LNCaP clone FGC (cell line): Measurements from ENCODE around the gene FOLR2.

Experiments
- DNase-seq: peaks from one replicate; pipeline ENCODE4 v3.0.0-alpha.2; 2011; ENCODE audit warnings: low read depth
- H3K4me3 ChIP-seq: 2 replicates; pipeline ENCODE4 v1.5.1; 2011; ENCODE audit warnings: mild to moderate bottlenecking, low read depth, low read length, control low read depth
- TF ChIP-seq, protein P1 (sequence below): IDR thresholded peaks from 2 replicates; pipeline ENCODE4 v1.5.1; 2012; ENCODE audit warnings: mild to moderate bottlenecking; ENCODE audit not compliant: control insufficient read depth, insufficient read depth; ENCODE audit errors: extremely low read depth

FOLR2 gene

GRCh38 chr11:72223615-72224563, 7.3 kb downstream of the FOLR2 start:
- no peak for DNase-seq
- TF ChIP-seq, protein P1, sequence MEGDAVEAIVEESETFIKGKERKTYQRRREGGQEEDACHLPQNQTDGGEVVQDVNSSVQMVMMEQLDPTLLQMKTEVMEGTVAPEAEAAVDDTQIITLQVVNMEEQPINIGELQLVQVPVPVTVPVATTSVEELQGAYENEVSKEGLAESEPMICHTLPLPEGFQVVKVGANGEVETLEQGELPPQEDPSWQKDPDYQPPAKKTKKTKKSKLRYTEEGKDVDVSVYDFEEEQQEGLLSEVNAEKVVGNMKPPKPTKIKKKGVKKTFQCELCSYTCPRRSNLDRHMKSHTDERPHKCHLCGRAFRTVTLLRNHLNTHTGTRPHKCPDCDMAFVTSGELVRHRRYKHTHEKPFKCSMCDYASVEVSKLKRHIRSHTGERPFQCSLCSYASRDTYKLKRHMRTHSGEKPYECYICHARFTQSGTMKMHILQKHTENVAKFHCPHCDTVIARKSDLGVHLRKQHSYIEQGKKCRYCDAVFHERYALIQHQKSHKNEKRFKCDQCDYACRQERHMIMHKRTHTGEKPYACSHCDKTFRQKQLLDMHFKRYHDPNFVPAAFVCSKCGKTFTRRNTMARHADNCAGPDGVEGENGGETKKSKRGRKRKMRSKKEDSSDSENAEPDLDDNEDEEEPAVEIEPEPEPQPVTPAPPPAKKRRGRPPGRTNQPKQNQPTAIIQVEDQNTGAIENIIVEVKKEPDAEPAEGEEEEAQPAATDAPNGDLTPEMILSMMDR: no peak
- peak overlapping the region; percentile 99 for H3K4me3 ChIP-seq

DNA sequence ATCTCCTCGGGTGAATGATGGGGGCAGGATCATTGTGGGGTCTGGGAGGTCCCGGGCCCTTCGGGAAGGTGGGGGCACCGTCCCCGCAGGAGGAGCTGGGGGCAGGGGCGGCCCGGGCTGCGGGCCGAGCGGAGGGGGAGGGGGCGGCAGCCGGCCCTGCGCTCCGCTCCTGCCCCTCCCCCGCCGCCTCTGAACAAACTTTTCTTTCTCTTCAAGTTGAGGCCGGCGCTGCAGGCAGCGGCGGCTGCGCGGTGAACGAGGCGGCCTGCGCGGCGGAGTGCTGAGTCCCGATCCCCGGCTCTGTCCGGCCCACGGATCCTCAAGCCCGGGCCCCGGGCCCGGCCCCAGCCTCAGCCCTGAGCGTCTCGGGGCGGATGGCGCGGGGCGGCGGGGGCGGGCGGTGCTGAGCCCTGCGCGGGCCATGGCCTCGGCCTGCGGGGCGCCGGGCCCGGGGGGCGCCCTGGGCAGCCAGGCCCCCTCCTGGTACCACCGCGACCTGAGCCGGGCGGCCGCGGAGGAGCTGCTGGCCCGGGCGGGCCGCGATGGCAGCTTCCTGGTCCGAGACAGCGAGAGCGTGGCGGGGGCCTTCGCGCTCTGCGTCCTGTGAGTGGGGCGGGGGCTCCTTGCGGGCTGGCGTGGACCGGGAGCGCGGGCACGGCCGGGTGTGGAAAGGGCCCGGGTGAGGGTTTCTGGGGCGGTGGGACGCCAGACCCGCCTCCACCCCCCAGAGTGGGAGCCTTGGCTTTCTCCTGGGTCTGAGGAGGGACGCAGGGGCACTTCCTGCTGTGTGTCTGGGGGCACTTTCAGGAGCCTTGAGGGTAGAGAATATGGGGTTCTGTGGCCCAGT, 8.2 kb downstream of the FOLR2 start, which contains the start of gene INPPL1:
Gene INPPL1 (plus strand): TSS at position 204 of the 847 bp plus-strand sequence. CDS start 218 bp downstream, at position 422.
- TF ChIP-seq, protein P1: no peak
- H3K4me3 ChIP-seq: peak within 1 kb of the TSS; percentile 99
- DNase-seq: no peak

- TF ChIP-seq, protein P1: no peak
- peak overlapping the region; percentile 99 for H3K4me3 ChIP-seq
- no peak for DNase-seq
These were observed 8.9 kb downstream of the FOLR2 start for GRCh38 chr11:72225411-72225951.

- no peak for DNase-seq
- H3K4me3 ChIP-seq: no peak overlapping the region
- TF ChIP-seq, protein P1: no peak
These were observed 10.1 kb downstream of the FOLR2 start for GRCh38 chr11:72226701-72227100.

GRCh38 chr11:72227316-72228228, 11.0 kb downstream of the FOLR2 start:
- DNase-seq: no peak
- H3K4me3 ChIP-seq: no peak overlapping the region

More at GRCh38 chr11:72227316-72228228, 11.0 kb downstream of the FOLR2 start:
- TF ChIP-seq, protein P1: no peak
